ENCODE data around the gene HTR4.

DNA sequence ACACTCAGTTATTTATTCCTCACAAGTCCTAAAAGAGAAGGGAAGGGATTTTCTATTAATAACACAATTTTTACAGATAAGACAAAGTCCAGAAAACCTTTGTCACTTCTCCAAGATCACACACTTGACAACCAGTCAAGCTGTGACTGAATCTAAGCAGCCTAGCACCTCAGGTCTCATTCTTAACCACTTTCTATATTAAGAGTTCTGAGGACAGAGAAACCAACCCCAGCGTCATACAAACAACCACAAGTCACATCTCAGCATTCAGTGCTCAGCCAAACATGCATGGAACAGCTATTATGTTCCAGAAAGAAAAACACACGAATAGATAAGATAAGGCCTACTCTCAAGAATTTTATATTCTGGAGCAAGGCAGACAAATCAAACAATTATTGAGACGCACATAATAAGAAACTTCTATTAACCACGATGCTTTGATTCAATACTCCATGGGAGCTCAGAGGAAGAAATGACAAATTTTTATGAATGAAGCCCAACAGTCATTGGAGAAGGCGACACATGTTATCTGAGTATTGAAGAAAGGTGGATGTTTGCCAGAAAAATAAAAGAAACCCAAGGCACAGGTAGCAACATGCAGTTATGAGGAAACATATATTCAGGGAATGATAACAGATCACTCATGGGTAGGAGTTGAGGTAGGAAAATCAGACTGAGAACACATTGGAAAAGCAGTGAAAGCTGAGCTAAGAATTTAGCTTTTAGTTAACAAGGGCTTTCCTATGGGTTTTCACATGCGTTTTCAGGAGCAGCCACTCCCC is 113.1 kb downstream of the HTR4 start:
- no peak for TF ChIP-seq EZH2phosphoT487 (IDR thresholded peaks at IDR 0.05; ENCODE audit: borderline replicate concordance, low read depth, low read length)
- TF ChIP-seq, protein P1, sequence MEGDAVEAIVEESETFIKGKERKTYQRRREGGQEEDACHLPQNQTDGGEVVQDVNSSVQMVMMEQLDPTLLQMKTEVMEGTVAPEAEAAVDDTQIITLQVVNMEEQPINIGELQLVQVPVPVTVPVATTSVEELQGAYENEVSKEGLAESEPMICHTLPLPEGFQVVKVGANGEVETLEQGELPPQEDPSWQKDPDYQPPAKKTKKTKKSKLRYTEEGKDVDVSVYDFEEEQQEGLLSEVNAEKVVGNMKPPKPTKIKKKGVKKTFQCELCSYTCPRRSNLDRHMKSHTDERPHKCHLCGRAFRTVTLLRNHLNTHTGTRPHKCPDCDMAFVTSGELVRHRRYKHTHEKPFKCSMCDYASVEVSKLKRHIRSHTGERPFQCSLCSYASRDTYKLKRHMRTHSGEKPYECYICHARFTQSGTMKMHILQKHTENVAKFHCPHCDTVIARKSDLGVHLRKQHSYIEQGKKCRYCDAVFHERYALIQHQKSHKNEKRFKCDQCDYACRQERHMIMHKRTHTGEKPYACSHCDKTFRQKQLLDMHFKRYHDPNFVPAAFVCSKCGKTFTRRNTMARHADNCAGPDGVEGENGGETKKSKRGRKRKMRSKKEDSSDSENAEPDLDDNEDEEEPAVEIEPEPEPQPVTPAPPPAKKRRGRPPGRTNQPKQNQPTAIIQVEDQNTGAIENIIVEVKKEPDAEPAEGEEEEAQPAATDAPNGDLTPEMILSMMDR (conservative IDR thresholded peaks at IDR 0.05; ENCODE audit: low read length): no peak
